GM18909 (cell line): ENCODE measurements around the gene SLC48A1.

Experiments used
- ATAC-seq: cut with Tn5 transposase; IDR thresholded peaks from one replicate; pipeline ENCODE4 v1.9.1; 2021; ENCODE audit warnings: mild to moderate bottlenecking; ENCODE audit not compliant: unreplicated experiment, poor library complexity

SLC48A1 gene

GRCh38 chr12:47755655-47756562, 17.1 kb upstream of the SLC48A1 start:
- peak; percentile 69 for ATAC-seq

- no peak for ATAC-seq
Observed at GRCh38 chr12:47757364-47757839, 15.6 kb upstream of the SLC48A1 start.

GRCh38 chr12:47757840-47758583, 15.0 kb upstream of the SLC48A1 start:
- no peak for ATAC-seq

- no peak for ATAC-seq
Observed at GRCh38 chr12:47758584-47758833, 14.5 kb upstream of the SLC48A1 start.

- ATAC-seq, result peak; percentile 61
Observed at GRCh38 chr12:47758834-47759690, 14.0 kb upstream of the SLC48A1 start, which contains the start of gene RAPGEF3. RAPGEF3 (minus strand) TSS chr12:47758880; CDS start chr12:47758556, 324 bp downstream.

GRCh38 chr12:47762850-47763465, 10.1 kb upstream of the SLC48A1 start:
- ATAC-seq, result no peak

GRCh38 chr12:47763481-47764346, 9.3 kb upstream of the SLC48A1 start:
- ATAC-seq, result no peak

GRCh38 chr12:47766502-47767215, 6.4 kb upstream of the SLC48A1 start:
- ATAC-seq, result no peak

- ATAC-seq, result no peak
Observed at GRCh38 chr12:47767216-47767724, 5.8 kb upstream of the SLC48A1 start.

GRCh38 chr12:47768323-47768811, 4.7 kb upstream of the SLC48A1 start:
- no peak for ATAC-seq

- no peak for ATAC-seq
Observed at GRCh38 chr12:47769234-47770085, 3.6 kb upstream of the SLC48A1 start.

- ATAC-seq, result no peak
Observed at GRCh38 chr12:47770086-47770726, 2.8 kb upstream of the SLC48A1 start.

- ATAC-seq, result no peak
Observed at GRCh38 chr12:47771304-47771703, 1.7 kb upstream of the SLC48A1 start.

- ATAC-seq, result no peak
Observed at GRCh38 chr12:47772094-47772660, 861 bp upstream of the SLC48A1 start.

- no peak for ATAC-seq
Observed at GRCh38 chr12:47772738-47773061, 338 bp upstream of the SLC48A1 start.

GRCh38 chr12:47773858-47774580, 981 bp downstream of the SLC48A1 start:
- ATAC-seq, result no peak
